ENCODE data around the gene MYO1B. TPM values are rescaled to one million over a fixed set of nuclear protein-coding genes. Genes with fewer than 3 reads are reported as not detected.

MYO1B gene
- total RNA-seq, 2 donors from 2014 or later, result 74.7 to 79.4 TPM

DNA sequence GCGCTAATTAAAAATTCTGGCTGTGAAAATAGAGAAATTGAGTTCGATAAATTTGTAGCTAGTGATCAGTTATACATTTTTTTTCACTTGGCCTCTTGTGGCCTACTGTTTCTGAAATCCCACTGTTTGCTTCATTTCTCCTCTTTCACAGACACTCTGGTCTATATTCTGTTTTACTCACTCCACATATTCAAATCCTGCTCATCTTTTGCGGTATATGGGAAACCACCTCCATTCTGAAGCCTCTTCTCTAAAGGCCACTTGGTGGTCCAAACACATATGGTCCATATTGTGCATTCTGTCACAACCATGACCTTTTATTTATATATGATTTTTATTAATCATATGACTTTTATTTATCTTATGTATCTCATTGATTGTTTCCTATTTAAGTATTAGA, 67.0 kb downstream of the MYO1B start:
- TF ChIP-seq, protein P1, sequence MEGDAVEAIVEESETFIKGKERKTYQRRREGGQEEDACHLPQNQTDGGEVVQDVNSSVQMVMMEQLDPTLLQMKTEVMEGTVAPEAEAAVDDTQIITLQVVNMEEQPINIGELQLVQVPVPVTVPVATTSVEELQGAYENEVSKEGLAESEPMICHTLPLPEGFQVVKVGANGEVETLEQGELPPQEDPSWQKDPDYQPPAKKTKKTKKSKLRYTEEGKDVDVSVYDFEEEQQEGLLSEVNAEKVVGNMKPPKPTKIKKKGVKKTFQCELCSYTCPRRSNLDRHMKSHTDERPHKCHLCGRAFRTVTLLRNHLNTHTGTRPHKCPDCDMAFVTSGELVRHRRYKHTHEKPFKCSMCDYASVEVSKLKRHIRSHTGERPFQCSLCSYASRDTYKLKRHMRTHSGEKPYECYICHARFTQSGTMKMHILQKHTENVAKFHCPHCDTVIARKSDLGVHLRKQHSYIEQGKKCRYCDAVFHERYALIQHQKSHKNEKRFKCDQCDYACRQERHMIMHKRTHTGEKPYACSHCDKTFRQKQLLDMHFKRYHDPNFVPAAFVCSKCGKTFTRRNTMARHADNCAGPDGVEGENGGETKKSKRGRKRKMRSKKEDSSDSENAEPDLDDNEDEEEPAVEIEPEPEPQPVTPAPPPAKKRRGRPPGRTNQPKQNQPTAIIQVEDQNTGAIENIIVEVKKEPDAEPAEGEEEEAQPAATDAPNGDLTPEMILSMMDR (IDR thresholded peaks at IDR 0.05), result no peak
- ATAC-seq (ENCODE audit: insufficient number of reproducible peaks, low FRiP score, low read depth) (no peak), DNase-seq (ENCODE audit: low spot score) (no peak)
- Histone ChIP-seq H3K27ac (no peak overlapping the region), H3K4me1 (ENCODE audit: control insufficient read depth in 1 of 2, low read depth in 2 of 2) (no peaks in the 10 kb centered on the region), H3K36me3 (no peaks in the 10 kb centered on the region), H3K4me3 (no peak overlapping the region), H3K27me3 (replicated peaks; ENCODE audit: insufficient read depth) (no peaks in the 10 kb centered on the region), H3K9me3 (no peaks in the 10 kb centered on the region)

DNA sequence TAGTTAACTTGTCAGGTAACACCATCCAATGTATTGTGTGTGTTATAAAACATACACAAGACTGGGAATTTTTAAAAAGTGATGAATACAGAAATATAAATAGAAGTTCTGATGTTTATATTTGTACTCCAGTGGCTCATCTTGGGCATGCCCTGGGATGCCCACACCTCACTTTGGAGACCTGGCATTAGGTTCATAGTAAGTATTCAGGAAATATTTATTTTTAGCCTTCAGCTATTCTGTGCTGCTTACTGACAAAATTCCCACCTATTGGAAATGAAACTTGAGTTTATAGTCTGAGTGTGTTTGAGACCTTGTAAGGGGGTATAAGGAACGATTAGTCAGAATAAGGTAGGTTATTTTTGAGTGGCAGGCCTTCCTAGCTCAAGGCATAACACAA, 67.5 kb downstream of the MYO1B start:
- Histone ChIP-seq H3K4me3 (no peak overlapping the region), H3K9me3 (no peaks in the 10 kb centered on the region), H3K27me3 (replicated peaks; ENCODE audit: insufficient read depth) (no peaks in the 10 kb centered on the region), H3K4me1 (ENCODE audit: control insufficient read depth in 1 of 2, low read depth in 2 of 2) (peaks cover under 1% of the 10 kb centered on the region in 2 donors), H3K36me3 (no peaks in the 10 kb centered on the region), H3K27ac (no peak overlapping the region)
- no peak for DNase-seq (ENCODE audit: low spot score)
- TF ChIP-seq, protein P1 (IDR thresholded peaks at IDR 0.05), result no peak
- no peak for ATAC-seq (ENCODE audit: insufficient number of reproducible peaks, low FRiP score, low read depth)

DNA sequence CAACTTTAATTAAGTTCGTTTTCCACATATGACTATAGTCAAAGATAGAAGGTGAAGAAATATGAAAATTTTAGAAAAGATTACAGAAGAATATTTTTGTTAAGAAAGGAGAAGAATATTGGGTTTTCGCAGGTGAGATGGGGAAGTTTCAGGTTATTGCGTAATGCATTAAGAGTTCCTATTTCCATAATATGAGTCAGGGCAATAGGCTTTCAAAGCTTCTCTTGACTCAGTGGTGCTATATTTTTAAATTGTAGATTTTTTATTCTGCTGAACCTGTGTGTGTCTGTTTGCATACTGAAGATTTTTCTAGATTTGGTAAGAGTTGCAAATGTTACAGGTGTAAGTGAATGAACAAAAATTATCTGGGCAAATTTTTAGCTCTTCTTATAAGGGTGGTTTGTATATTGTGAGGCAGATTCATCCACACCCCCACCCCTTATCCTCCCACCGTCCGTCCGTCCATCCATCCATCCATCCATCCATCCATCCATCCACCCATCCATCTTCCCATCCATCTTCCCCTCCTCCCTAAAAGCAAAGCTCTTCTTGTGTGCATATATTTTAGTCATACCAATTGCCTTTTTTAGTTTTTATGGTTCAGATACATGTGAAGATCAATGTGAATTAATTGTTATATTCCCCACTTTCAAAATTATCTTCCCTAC, 69.6 kb downstream of the MYO1B start:
- no peaks in the 10 kb centered on the region for H3K27me3 ChIP-seq (replicated peaks; ENCODE audit: insufficient read depth)
- no peak overlapping the region for H3K4me3 ChIP-seq
- H3K9me3 ChIP-seq, result no peaks in the 10 kb centered on the region
- ATAC-seq (ENCODE audit: insufficient number of reproducible peaks, low FRiP score, low read depth) (no peak), DNase-seq (ENCODE audit: low spot score) (no peak)
- H3K36me3 ChIP-seq, result no peaks in the 10 kb centered on the region
- no peak overlapping the region for H3K27ac ChIP-seq
- H3K4me1 ChIP-seq (ENCODE audit: control insufficient read depth in 1 of 2, low read depth in 2 of 2), result peaks cover 13 to 22% of the 10 kb centered on the region in 2 donors
- TF ChIP-seq, protein P1 (IDR thresholded peaks at IDR 0.05), result no peak

DNA sequence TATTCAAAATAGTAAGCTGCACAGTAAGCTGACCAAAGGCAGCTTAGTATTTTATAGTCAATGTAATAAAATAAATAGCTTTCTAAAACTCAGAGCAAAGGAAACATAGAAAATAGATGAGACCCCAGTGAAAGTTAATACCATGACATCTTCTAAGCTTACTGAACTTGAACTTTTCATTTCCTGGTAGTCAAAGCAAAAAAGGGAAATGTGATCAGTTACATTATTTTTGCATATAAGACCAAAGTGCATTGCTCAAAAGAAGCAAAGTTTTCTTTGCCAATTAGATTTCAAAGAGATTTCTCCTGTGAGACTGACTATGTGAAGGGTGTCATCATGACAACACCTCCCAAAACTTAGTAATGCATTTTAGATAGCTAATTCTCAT, 70.2 kb downstream of the MYO1B start:
- Histone ChIP-seq H3K36me3 (no peaks in the 10 kb centered on the region), H3K4me1 (ENCODE audit: control insufficient read depth in 1 of 2, low read depth in 2 of 2) (peaks cover 13 to 26% of the 10 kb centered on the region in 2 donors), H3K27ac (no peak overlapping the region), H3K9me3 (no peaks in the 10 kb centered on the region), H3K27me3 (replicated peaks; ENCODE audit: insufficient read depth) (no peaks in the 10 kb centered on the region), H3K4me3 (no peak overlapping the region)
- ATAC-seq (ENCODE audit: insufficient number of reproducible peaks, low FRiP score, low read depth) (no peak), DNase-seq (ENCODE audit: low spot score) (no peak)
- TF ChIP-seq, protein P1 (IDR thresholded peaks at IDR 0.05), result no peak

DNA sequence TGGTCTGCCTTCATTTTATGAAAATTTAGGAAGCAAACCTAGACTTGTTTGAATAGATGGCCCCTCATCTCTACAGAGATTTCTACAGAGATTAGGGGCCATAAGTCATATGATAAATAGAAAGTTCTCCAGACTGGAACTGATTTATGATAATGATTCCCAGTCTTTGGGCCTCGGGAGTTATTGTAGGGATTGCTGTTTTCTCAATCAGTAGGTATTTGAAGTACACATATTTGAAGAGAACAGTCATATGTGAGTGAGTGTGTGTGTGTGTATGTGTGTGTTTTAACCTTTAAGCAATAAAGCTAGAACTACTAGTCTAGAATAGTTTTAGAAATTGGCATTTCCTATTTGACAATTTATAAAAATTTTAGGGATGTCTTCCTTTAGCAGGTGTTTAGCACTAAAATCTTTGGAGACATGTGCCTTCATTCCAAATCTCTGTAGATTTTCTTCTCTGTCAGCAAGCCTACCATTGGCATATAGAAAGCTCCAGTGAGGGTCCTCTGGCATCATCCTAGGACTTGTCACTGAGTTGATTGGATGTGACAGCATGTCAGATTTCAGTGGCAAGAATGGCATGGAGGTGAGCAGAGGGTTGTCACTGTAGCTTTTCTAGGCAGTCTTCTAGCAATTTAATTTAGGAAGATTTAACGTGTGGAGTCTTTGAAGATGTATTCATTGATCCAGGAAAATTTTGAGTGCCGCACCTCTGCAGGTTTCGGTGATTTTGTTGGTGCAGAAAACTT, 71.2 kb downstream of the MYO1B start:
- Histone ChIP-seq H3K4me1 (ENCODE audit: control insufficient read depth in 1 of 2, low read depth in 2 of 2) (peaks cover 15 to 35% of the 10 kb centered on the region in 2 donors), H3K27ac (no peak overlapping the region), H3K4me3 (no peak overlapping the region), H3K9me3 (no peaks in the 10 kb centered on the region), H3K27me3 (replicated peaks; ENCODE audit: insufficient read depth) (no peaks in the 10 kb centered on the region), H3K36me3 (no peaks in the 10 kb centered on the region)
- DNase-seq (ENCODE audit: low spot score) (no peak), ATAC-seq (ENCODE audit: insufficient number of reproducible peaks, low FRiP score, low read depth) (no peak)
- TF ChIP-seq, protein P1 (IDR thresholded peaks at IDR 0.05), result no peak

All from thoracic aorta (tissue), 2 donors.